GM12864 (cell line): ENCODE measurements around the gene MBTPS1.

Experiments
- DNase-seq: peaks from one replicate; pipeline ENCODE4 v3.0.0-alpha.2; 2011; ENCODE audit warnings: low read depth
- H3K4me3 ChIP-seq: 2 replicates; pipeline ENCODE4 v1.5.1; 2011; ENCODE audit warnings: mild to moderate bottlenecking, low read depth, low read length, control low read depth
- TF ChIP-seq, protein P1 (sequence below): IDR thresholded peaks from 2 replicates; pipeline ENCODE4 v1.5.1; 2011; ENCODE audit warnings: low read depth, mild to moderate bottlenecking, moderate library complexity, low read length, control low read depth, inconsistent platforms; ENCODE audit errors: missing control alignments

Gene MBTPS1

DNA sequence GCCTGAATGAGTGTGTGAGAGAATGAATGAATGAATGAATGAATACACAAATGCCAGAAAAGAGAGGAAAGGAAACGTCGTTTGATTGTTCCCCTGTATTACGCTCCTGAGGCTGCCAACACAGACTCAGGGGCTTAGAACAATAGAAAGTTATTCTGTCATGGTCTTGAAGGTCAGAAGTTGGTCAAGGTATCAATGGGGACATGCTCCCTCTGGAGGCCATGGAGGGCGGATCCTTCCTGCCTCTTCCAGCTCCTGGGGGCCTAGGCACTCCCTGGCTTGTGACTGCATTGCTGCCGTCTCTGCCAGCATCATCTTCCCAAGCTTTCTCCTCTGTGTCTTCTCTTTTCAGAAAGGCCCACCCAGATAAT is 72.6 kb downstream of the MBTPS1 start:
- no peak for DNase-seq
- H3K4me3 ChIP-seq, result no peak overlapping the region
- TF ChIP-seq, protein P1, sequence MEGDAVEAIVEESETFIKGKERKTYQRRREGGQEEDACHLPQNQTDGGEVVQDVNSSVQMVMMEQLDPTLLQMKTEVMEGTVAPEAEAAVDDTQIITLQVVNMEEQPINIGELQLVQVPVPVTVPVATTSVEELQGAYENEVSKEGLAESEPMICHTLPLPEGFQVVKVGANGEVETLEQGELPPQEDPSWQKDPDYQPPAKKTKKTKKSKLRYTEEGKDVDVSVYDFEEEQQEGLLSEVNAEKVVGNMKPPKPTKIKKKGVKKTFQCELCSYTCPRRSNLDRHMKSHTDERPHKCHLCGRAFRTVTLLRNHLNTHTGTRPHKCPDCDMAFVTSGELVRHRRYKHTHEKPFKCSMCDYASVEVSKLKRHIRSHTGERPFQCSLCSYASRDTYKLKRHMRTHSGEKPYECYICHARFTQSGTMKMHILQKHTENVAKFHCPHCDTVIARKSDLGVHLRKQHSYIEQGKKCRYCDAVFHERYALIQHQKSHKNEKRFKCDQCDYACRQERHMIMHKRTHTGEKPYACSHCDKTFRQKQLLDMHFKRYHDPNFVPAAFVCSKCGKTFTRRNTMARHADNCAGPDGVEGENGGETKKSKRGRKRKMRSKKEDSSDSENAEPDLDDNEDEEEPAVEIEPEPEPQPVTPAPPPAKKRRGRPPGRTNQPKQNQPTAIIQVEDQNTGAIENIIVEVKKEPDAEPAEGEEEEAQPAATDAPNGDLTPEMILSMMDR, result peak; percentile 29

DNA sequence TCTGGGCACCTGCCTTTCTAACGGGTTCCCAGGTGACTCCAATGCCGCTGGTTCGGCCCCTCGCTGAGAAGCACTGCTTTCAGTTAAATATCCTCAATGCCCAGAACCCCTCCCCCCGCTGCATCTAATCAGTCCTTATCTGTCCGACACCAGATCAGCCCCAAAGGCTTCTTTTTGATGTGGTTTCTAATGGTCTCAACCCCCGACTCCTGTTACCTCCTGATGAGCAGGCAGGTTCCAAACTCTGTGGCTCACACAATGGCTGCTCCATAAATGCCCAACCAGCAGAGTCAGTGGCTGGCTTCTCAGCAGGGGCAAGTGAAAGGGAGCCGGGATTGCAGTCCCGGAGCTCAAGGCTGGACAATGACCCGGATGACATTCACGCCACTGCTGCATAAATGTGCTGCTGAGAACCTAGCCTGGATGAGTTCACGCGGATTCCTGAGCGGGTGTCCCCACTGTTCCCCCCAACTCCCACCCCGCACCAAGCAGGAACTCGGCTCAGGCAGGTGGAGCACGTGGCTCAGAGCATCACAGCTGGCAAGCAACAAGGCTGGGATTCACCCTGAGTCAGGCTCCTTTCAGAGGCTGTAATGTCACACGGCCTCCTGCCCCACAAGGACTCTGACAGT is 73.1 kb downstream of the MBTPS1 start:
- no peak for DNase-seq
- TF ChIP-seq, protein P1, result no peak
- no peak overlapping the region for H3K4me3 ChIP-seq

GRCh38 chr16:84042879-84043485 is 73.8 kb downstream of the MBTPS1 start:
- no peak overlapping the region for H3K4me3 ChIP-seq
- DNase-seq, result no peak
- TF ChIP-seq, protein P1, result no peak

DNA sequence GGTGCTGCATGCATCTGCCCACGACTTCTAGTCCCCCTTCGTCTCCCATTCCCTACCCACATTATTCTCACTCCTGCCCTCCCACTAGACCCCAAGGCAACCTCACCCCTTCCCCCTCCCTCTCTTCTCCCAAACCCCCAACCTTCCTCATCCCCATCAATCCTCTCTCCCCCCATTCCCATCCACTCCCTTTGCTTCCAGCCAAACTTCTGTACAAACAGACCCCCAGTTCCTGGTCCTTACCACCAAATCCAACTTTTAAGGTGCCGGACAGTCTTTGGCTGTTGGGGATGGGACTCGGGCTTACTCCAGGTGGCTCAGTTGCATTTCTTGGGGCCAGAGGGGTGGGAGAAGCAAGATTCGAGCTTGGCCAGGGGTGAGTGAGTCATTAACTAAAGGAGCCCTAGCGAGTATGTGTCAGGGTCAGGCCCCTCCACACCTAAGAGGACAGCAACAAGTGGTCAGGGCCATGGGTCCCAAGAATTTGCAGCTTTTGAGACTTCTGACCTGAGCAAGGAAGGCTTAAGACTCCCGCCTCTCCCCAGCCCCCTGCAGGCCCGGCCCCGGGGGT is 74.3 kb downstream of the MBTPS1 start, which contains the start of gene SLC38A8:
TSS of gene SLC38A8 (minus strand) at position 488 of the 571 bp plus-strand sequence. CDS start 638 bp downstream, outside the sequence.
- TF ChIP-seq, protein P1, result no peak
- DNase-seq, result no peak

DNA sequence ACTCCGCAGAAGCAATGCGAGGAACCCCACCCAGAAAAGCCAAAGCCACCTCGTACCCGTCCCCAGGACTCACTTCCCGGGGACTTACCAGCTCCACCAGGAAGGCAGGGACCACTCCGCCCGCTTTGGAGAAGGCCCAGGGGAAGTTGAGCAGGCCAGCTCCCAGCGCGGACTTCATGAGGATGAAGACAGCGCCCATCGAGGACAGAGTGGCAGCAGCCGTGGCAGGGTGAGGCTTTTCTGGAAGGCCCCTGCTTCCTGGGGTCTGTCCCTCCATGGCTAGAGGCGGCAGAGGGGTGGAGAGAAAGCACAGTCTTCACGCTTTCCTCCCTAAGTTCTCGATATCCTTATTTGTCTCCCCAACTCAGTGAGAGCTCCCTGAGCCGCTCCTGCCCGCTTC is 74.9 kb downstream of the MBTPS1 start:
- TF ChIP-seq, protein P1, result no peak
- H3K4me3 ChIP-seq, result no peak overlapping the region
- no peak for DNase-seq

More for the DNA sequence above, 74.3 kb downstream of the MBTPS1 start, which contains the start of gene SLC38A8:
- no peak within 1 kb of the TSS for H3K4me3 ChIP-seq

DNA sequence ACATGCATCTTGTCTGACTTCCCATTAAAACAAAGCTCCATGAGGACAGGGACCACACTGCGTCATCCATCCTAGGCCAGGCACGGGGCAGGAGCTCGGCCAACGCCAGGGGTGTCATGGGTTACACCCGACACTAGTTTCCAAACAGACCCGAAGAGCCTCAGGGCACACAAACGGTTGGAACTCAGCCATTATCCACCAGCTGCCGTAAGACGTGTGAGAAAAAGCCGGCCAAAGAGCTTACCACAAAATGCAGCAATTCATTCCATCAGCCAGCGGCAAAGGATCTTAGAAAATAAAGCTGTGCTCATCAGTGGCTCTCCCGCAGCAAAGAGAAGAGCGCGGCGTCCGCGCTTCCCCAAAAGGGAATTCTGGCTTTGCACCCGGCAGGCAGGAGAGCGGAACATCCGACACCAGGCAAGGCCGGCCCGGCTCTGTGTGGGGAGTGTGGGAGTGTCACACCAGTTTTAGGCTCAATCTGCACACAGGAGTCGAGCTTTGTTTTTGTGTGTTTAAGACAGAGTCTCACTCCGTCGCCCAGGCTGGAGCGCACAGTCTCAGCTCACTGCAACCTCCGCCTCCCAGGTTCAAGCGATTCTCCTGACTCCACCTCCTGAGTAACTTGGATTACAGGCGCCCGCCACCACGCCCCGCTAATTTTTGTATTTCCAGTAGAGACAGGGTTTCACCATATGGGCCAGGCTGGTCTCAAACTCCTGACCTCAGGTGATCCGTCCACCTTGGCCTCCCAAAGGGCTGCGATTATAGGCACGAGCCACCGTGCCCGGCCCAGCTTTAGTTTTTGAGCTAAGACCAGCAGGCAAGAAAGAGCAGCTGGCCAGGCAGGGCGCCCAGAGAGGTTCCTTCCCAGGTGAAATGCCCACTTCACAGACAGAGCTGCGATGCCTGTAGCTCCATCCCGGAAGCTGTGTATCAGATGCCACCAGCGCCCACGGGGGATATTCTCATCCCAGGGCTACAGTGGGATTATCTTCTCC is 75.6 kb downstream of the MBTPS1 start:
- TF ChIP-seq, protein P1, result no peak
- H3K4me3 ChIP-seq, result no peak overlapping the region
- DNase-seq, result no peak
